Endothelial cell of umbilical vein (primary cell): Measurements from ENCODE around the gene ING2.

ENCODE experiments used
- EZH2 ChIP-seq: IDR thresholded peaks from 2 replicates; pipeline ENCODE4 v1.6.1; 2012; ENCODE audit warnings: borderline replicate concordance, low read depth, mild to moderate bottlenecking, moderate library complexity, low read length, inconsistent platforms; ENCODE audit not compliant: severe bottlenecking
- FOS ChIP-seq: IDR thresholded peaks from 2 replicates; pipeline ENCODE4 v1.6.1; 2011; ENCODE audit warnings: mild to moderate bottlenecking, low read length, moderate library complexity, borderline replicate concordance; ENCODE audit not compliant: insufficient read depth
- TF ChIP-seq, protein P1 (sequence below), 2 donors: IDR thresholded peaks; 1 replicate in 1 of 2; 2 replicates in 1 of 2; pipeline ENCODE4 v1.5.1; 2011; ENCODE audit warnings: low read length in 2 of 2, mild to moderate bottlenecking in 2 of 2, moderate library complexity in 2 of 2, control low read depth in 1 of 2, inconsistent platforms in 1 of 2, low read depth in 1 of 2; ENCODE audit not compliant: insufficient read depth in 1 of 2; ENCODE audit errors: extremely low read depth in 1 of 2

DNA sequence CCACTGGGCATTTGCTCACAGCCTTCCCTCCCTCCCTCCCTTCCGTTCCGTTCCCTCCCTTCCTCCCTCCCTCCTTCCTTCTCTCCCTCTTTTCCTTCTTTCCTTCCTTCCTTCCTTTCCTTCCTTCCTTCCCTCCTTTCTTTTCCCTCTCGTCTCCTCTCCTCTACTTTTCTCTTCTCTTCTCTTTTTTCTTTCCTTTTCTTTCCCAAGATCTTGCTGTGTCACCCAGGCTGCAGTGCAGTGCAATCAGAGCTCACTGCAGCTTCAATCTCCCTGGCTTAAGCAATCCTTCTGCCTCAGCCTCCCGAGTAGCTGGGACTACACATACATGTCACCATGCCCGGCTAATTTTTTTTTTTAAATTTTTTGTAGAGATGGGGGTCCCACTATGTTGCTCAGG, 26.7 kb upstream of the ING2 start:
- TF ChIP-seq EZH2 (no peak), FOS (no peak)
- TF ChIP-seq, protein P1, sequence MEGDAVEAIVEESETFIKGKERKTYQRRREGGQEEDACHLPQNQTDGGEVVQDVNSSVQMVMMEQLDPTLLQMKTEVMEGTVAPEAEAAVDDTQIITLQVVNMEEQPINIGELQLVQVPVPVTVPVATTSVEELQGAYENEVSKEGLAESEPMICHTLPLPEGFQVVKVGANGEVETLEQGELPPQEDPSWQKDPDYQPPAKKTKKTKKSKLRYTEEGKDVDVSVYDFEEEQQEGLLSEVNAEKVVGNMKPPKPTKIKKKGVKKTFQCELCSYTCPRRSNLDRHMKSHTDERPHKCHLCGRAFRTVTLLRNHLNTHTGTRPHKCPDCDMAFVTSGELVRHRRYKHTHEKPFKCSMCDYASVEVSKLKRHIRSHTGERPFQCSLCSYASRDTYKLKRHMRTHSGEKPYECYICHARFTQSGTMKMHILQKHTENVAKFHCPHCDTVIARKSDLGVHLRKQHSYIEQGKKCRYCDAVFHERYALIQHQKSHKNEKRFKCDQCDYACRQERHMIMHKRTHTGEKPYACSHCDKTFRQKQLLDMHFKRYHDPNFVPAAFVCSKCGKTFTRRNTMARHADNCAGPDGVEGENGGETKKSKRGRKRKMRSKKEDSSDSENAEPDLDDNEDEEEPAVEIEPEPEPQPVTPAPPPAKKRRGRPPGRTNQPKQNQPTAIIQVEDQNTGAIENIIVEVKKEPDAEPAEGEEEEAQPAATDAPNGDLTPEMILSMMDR (IDR thresholded peaks at IDR 0.05; ENCODE audit: extremely low read depth in 1 of 2, insufficient read depth in 1 of 2, low read depth in 1 of 2, low read length in 2 of 2) = no peak
